ENCODE results near the gene GTF3C4. TPM values are rescaled to one million over a fixed set of nuclear protein-coding genes. Genes with fewer than 3 reads are reported as not detected.

GTF3C4 gene
- polyA plus RNA-seq, 1 donor from 2014 or later = 11.1 TPM

GRCh38 chr9:132646726-132647125 lies 23.5 kb upstream of the GTF3C4 start:
- TF ChIP-seq MXI1 (conservative IDR thresholded peaks at IDR 0.05; ENCODE audit: poor library complexity, severe bottlenecking) = no peak
- TF ChIP-seq CTCF (IDR thresholded peaks at IDR 0.05; ENCODE audit: poor library complexity, severe bottlenecking) = no peak
- no peak for TF ChIP-seq SMC3 (conservative IDR thresholded peaks at IDR 0.05; ENCODE audit: poor library complexity)
- TF ChIP-seq EP300 (conservative IDR thresholded peaks at IDR 0.05; ENCODE audit: poor library complexity, severe bottlenecking) = no peak
- no peak for TF ChIP-seq POLR2AphosphoS5 (IDR thresholded peaks at IDR 0.05)
- TF ChIP-seq RAD21 (conservative IDR thresholded peaks at IDR 0.05) = no peak
- TF ChIP-seq EZH2 (IDR thresholded peaks at IDR 0.05; ENCODE audit: borderline replicate concordance, insufficient read depth, low read length, poor library complexity, severe bottlenecking) = no peak
- no peak for TF ChIP-seq TAF1 (IDR thresholded peaks at IDR 0.05; ENCODE audit: low read depth)
- no peak for TF ChIP-seq REST (IDR thresholded peaks at IDR 0.05; ENCODE audit: borderline replicate concordance)
- Histone ChIP-seq H3K36me3 (ENCODE audit: insufficient read depth, low read length) (peaks cover 6% of the 10 kb centered on the region), H4K20me1 (ENCODE audit: insufficient read depth) (no peaks in the 10 kb centered on the region), H3K9me2 (ENCODE audit: insufficient read depth, low read length) (no peaks in the 10 kb centered on the region), H3K27me3 (ENCODE audit: insufficient read depth, low read depth, low read length) (no peaks in the 10 kb centered on the region), H3K9me3 (ENCODE audit: low read length) (no peaks in the 10 kb centered on the region), H3K4me2 (ENCODE audit: low read length) (no peak overlapping the region), H3K9ac (ENCODE audit: low read length) (no peak overlapping the region), H2AFZ (ENCODE audit: low read depth, low read length) (no peak overlapping the region), H3K4me3 (ENCODE audit: low read length) (no peak overlapping the region), H3K27ac (ENCODE audit: low read length) (no peak overlapping the region), H3F3A (ENCODE audit: insufficient read depth, low read length, poor library complexity, severe bottlenecking) (no peaks in the 10 kb centered on the region), H3K79me2 (replicated peaks; ENCODE audit: insufficient read depth, low read length) (no peaks in the 10 kb centered on the region)

DNA sequence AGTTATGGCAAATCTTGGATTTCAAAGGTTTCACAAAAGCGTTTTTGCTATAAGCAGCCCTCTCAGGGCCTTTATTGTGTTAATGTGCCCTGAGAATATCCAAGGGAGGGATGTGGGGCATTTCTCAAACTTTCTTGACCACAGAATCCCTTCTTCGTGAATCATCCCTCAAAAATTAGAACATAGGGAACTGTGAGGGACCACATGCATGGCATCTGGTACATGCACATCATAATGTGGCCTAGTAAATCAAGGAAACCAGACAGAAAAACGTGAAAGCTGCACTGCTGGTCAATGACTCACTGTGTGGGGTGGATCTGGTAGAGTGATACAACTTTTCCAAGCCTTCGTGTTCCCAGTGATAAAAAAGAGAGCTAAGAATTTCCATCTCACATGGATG lies 22.9 kb upstream of the GTF3C4 start:
- Histone ChIP-seq H3K9ac (ENCODE audit: low read length) (no peak overlapping the region), H3K27ac (ENCODE audit: low read length) (no peak overlapping the region), H3K9me2 (ENCODE audit: insufficient read depth, low read length) (no peaks in the 10 kb centered on the region), H3K4me2 (ENCODE audit: low read length) (no peak overlapping the region), H3K4me3 (ENCODE audit: low read length) (no peak overlapping the region), H3K79me2 (replicated peaks; ENCODE audit: insufficient read depth, low read length) (no peaks in the 10 kb centered on the region), H3K36me3 (ENCODE audit: insufficient read depth, low read length) (peaks cover 6% of the 10 kb centered on the region), H3K9me3 (ENCODE audit: low read length) (no peaks in the 10 kb centered on the region), H2AFZ (ENCODE audit: low read depth, low read length) (no peak overlapping the region), H3F3A (ENCODE audit: insufficient read depth, low read length, poor library complexity, severe bottlenecking) (no peaks in the 10 kb centered on the region), H4K20me1 (ENCODE audit: insufficient read depth) (no peaks in the 10 kb centered on the region), H3K27me3 (ENCODE audit: insufficient read depth, low read depth, low read length) (no peaks in the 10 kb centered on the region)
- TF ChIP-seq REST (IDR thresholded peaks at IDR 0.05; ENCODE audit: borderline replicate concordance) (no peak), EP300 (conservative IDR thresholded peaks at IDR 0.05; ENCODE audit: poor library complexity, severe bottlenecking) (no peak), POLR2AphosphoS5 (IDR thresholded peaks at IDR 0.05) (no peak)
